ENCODE measurements around the gene RABGGTA. TPM values are rescaled to one million over a fixed set of nuclear protein-coding genes. Genes with fewer than 3 reads are reported as not detected.

Gene RABGGTA
- total RNA-seq, 1 donor from 2014 or later = 26.3 TPM

- DNase-seq (ENCODE audit: low read depth) = no peak
Measured at GRCh38 chr14:24307156-24307574, 35.8 kb upstream of the RABGGTA start.

- no peak for DNase-seq (ENCODE audit: low read depth)
Measured at GRCh38 chr14:24304019-24304387, 32.6 kb upstream of the RABGGTA start.

GRCh38 chr14:24300326-24300980, 29.1 kb upstream of the RABGGTA start:
- no peak for DNase-seq (ENCODE audit: low read depth)

- peak; percentile 90 for DNase-seq (ENCODE audit: low read depth)
Measured at GRCh38 chr14:24299255-24300191, 28.1 kb upstream of the RABGGTA start, which contains the start of the genes DHRS1 and NOP9. Gene DHRS1 (minus strand): TSS chr14:24299780. CDS start chr14:24299106, 674 bp downstream. Gene NOP9 (plus strand): TSS chr14:24299850. CDS start chr14:24299955, 105 bp downstream.

GRCh38 chr14:24298892-24299254, 27.5 kb upstream of the RABGGTA start:
- DNase-seq (ENCODE audit: low read depth) = peak; percentile 67

- DNase-seq (ENCODE audit: low read depth) = no peak
Measured at GRCh38 chr14:24297190-24297964, 26.0 kb upstream of the RABGGTA start.

GRCh38 chr14:24296341-24297157, 25.2 kb upstream of the RABGGTA start:
- DNase-seq (ENCODE audit: low read depth) = peak; percentile 89

GRCh38 chr14:24293525-24293924, 22.1 kb upstream of the RABGGTA start:
- no peak for DNase-seq (ENCODE audit: low read depth)

- DNase-seq (ENCODE audit: low read depth) = no peak
Measured at GRCh38 chr14:24292118-24292807, 20.9 kb upstream of the RABGGTA start.

- no peak for DNase-seq (ENCODE audit: low read depth)
Measured at GRCh38 chr14:24291446-24292117, 20.2 kb upstream of the RABGGTA start.

- DNase-seq (ENCODE audit: low read depth) = no peak
Measured at GRCh38 chr14:24290746-24291145, 19.3 kb upstream of the RABGGTA start.

GRCh38 chr14:24289649-24290280, 18.4 kb upstream of the RABGGTA start:
- no peak for DNase-seq (ENCODE audit: low read depth)

- DNase-seq (ENCODE audit: low read depth) = no peak
Measured at GRCh38 chr14:24286996-24287395, 15.6 kb upstream of the RABGGTA start.

- no peak for DNase-seq (ENCODE audit: low read depth)
Measured at GRCh38 chr14:24285351-24285750, 14.0 kb upstream of the RABGGTA start.

GRCh38 chr14:24284501-24285035, 13.2 kb upstream of the RABGGTA start:
- DNase-seq (ENCODE audit: low read depth) = no peak

- DNase-seq (ENCODE audit: low read depth) = no peak
Measured at GRCh38 chr14:24283796-24284460, 12.5 kb upstream of the RABGGTA start.

- DNase-seq (ENCODE audit: low read depth) = no peak
Measured at GRCh38 chr14:24282736-24283135, 11.3 kb upstream of the RABGGTA start.

GRCh38 chr14:24281636-24282035, 10.2 kb upstream of the RABGGTA start:
- DNase-seq (ENCODE audit: low read depth) = no peak
